Activated naive CD8-positive, alpha-beta T cell treated with anti-CD3 and anti-CD28 coated beads, Interleukin-2, amount 10 ng/mL, durations not matched to agents 7 days and 5 days (primary cell): Measurements from ENCODE around the gene WBP1L. TPM values are rescaled to one million over a fixed set of nuclear protein-coding genes. Genes with fewer than 3 reads are reported as not detected.

ENCODE experiments used
- ATAC-seq: fragments of 150-1000 bp; cut with Tn5 transposase; one replicate; pipeline ENCODE4 v1.10.0; 2021; ENCODE audit warnings: low read depth, moderate library complexity
- POLR2A ChIA-PET: fragments of 350-600 bp; sonication (Branson Sonifier 250); formaldehyde crosslinking; loops from one replicate; lab custom pipeline; 2021; ENCODE audit warnings: antibody characterized with exemption; lab: Charles Lee
- DNase-seq: peaks from one replicate; pipeline ENCODE4 v3.0.0; 2021
- H3K27ac Mint-ChIP-seq: one replicate; pipeline ENCODE4 v1.8.0; 2022; ENCODE audit warnings: mild to moderate bottlenecking, mixed read lengths
- H3K27me3 Mint-ChIP-seq: one replicate; pipeline ENCODE4 v1.8.0; 2022; ENCODE audit warnings: mild to moderate bottlenecking, moderate library complexity, mixed read lengths
- H3K36me3 Mint-ChIP-seq: one replicate; pipeline ENCODE4 v1.8.0; 2021; ENCODE audit warnings: mild to moderate bottlenecking, mixed read lengths
- H3K4me1 Mint-ChIP-seq: one replicate; pipeline ENCODE4 v1.8.0; 2021; ENCODE audit warnings: mixed read lengths
- H3K4me3 Mint-ChIP-seq: one replicate; pipeline ENCODE4 v1.8.0; 2022; ENCODE audit warnings: mild to moderate bottlenecking, moderate library complexity, mixed read lengths
- H3K9me3 Mint-ChIP-seq: one replicate; pipeline ENCODE4 v1.8.0; 2021; ENCODE audit warnings: mixed read lengths
- total RNA-seq, 2 experiments: library from RNA; stranded (reverse); gene quantifications; one replicate each; pipeline ENCODE4 v1.2.3, GENCODE V29; 2021

The WBP1L gene
- total RNA-seq, 2 experiments from 2014 or later, result 31.0 to 31.4 TPM

DNA sequence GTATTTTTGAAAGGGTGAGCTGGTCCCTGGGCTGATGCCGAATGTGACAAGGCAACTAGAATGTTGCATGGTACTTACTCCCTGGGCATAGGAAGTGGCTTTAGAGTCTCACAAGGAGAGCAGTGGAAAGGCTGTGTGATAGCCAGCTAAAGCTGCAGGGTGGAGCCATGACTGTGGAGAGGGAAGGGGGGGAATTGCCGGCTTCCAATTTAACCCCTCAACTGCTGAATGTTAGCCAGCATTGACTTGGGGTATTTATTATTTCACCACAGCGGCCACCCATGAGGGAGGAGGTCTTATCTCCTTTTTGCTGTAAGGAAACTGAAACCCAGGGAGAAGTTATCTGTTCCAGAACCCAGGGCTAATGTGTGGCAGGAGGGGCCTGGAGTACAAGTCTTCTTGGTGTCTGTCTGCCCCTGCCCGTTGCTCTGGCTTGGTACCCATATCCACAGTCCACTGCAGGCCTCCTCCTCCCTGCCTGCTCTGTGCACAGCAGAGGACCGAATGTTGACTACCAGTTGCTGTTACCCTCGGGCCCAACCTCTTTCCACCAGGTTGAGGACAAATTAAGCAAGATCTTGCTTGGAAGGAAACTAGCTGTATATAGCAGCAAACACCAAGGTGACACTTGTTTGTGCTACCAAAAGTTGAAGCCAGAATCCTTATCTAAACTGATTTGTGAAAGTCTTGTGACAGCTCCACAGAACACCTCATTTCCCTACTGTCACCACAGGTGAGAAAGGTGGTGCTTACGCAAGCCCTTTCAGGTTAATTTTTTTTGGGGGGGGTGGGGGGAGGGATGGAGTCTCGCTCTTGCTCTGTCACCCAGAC lies 37.6 kb downstream of the WBP1L start:
- Mint-ChIP-seq H3K36me3 (peaks cover 18% of the 10 kb centered on the region), H3K4me1 (peaks cover 29% of the 10 kb centered on the region), H3K27me3 (no peaks in the 10 kb centered on the region), H3K9me3 (no peaks in the 10 kb centered on the region), H3K4me3 (no peak overlapping the region), H3K27ac (no peak overlapping the region)
- ATAC-seq (no peak), DNase-seq (no peak)
- POLR2A ChIA-PET, result interaction anchor here (0.7 kb wide), 1 partner anchor 31 kb away, joined by 5 read pairs; no protein-coding TSS in a partner anchor

DNA sequence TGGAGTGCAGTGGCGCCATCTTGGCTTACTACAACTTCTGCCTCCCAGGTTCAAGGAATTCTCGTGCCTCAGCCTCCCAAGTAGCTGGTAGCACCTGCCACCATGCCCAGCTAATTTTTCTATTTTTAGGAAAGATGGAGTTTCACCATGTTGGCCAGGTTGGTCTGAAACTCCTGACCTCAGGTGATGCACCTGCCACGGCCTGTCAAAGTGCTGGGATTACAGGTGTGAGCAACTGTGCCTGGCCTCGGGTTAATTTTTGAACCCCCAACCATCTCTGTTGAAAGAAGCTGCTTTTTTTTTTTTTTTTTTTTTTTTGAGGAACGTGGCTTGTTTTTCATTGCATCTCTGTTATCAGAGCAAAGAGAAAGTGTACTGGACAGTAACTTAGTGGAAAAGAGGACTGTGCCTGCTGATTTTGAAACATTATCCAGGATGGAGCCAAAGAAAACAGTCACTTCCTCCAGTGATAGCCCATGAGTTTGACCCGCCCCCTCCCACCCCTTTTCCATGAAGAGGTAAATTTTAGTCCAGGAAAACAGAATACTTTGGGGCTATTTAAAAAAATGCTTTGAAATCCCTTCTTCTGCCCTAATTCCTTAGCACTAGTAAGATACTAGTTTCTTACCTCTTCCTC lies 38.3 kb downstream of the WBP1L start:
- ATAC-seq (no peak), DNase-seq (no peak)
- no peaks in the 10 kb centered on the region for H3K27me3 Mint-ChIP-seq
- peaks cover 23% of the 10 kb centered on the region for H3K4me1 Mint-ChIP-seq
- peaks cover 18% of the 10 kb centered on the region for H3K36me3 Mint-ChIP-seq
- no peak overlapping the region for H3K4me3 Mint-ChIP-seq
- H3K27ac Mint-ChIP-seq, result no peak overlapping the region
- no peaks in the 10 kb centered on the region for H3K9me3 Mint-ChIP-seq
- POLR2A ChIA-PET, result interaction anchor here (0.7 kb wide), 1 partner anchor 30 kb away, joined by 5 read pairs; no protein-coding TSS in a partner anchor

DNA sequence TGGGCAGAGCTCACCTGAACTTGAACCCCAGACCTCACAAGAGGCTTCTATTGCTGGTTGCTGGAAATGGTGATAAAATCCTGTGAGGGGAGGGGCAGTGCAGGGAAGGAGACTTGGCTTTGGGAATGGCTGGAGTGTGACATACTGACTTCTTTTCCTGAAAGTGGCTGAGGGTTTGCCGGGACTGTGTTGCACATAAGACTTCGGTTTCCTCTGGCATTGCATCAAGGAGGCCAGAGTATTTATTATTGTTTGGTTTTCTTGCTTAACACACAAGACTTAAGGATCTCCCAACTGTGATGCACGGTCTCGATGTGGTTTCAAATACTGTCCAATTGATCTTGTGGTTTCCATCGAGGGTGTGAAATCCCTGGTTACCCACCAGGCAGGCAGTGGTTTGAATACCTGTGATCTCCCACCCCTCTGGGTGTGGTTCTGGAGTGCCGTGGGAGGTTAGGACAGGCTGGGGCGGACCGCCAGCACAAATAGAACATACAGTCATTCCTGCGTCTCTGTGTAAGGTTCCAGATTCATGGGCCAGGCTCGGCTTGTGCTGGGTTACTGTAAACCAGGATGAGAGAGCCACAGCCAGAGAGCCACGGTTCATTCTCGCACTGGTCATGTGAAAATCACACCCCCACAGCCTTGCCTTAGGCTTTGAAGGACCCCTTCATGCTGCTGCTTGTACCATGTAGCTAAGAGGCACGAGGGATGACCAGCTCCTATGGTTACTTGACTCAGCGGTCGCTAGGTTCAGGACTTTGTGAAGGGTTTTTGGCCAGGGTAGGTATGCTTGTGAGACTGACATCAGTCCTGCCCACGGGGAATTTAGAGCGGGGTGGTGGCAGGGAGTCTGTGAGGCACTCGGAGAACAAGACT lies 39.2 kb downstream of the WBP1L start:
- no peaks in the 10 kb centered on the region for H3K9me3 Mint-ChIP-seq
- peaks cover 21% of the 10 kb centered on the region for H3K36me3 Mint-ChIP-seq
- POLR2A ChIA-PET, result no interaction called here
- no peak overlapping the region for H3K4me3 Mint-ChIP-seq
- DNase-seq (no peak), ATAC-seq (no peak)
- no peaks in the 10 kb centered on the region for H3K27me3 Mint-ChIP-seq
- no peak overlapping the region for H3K27ac Mint-ChIP-seq
- peaks cover 26% of the 10 kb centered on the region for H3K4me1 Mint-ChIP-seq

DNA sequence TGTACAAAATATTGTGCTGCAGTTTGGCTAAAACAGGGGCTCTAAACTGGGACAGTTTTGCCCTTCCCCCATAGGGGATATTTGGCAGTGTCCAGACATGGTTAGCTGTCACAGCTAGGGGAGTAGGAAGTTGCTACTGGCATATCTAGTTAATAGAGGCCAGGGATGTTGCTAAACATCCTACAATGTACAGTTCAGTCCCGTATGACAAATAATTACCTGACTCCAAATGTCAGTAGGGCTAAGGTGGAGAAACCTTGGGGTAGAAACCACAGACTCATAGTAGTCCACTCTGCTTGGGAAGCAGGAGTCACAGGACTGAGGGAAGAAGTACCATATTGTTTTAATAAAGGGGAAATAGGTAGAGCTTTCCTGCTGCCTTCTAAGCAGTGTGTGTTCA lies 39.8 kb downstream of the WBP1L start:
- Mint-ChIP-seq H3K27ac (no peak overlapping the region), H3K9me3 (no peaks in the 10 kb centered on the region), H3K27me3 (no peaks in the 10 kb centered on the region), H3K36me3 (peaks cover 21% of the 10 kb centered on the region), H3K4me3 (no peak overlapping the region), H3K4me1 (peaks cover 25% of the 10 kb centered on the region)
- POLR2A ChIA-PET, result no interaction called here
- no peak for ATAC-seq
- no peak for DNase-seq

DNA sequence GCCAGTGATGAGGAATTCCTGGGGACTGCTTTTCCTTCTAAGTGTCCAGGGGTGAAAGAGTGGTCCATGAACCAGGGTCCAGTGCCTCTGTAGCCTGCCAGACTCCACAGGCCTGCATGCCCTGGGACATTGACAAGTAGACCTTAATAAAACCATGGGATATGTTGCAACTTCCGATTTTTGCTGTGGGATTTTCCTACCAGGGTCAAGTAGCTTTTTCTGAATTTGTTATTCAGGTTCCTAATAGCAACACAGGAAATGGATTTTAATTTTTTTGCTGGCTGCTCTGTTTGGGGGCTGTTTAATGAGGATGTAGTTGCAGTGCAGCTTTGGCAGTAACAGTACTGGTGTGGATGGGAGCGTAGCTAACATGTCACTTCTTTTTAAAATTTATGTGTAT lies 42.1 kb downstream of the WBP1L start:
- H3K27me3 Mint-ChIP-seq, result no peaks in the 10 kb centered on the region
- ATAC-seq (no peak), DNase-seq (no peak)
- H3K4me3 Mint-ChIP-seq, result no peak overlapping the region
- peaks cover 21% of the 10 kb centered on the region for H3K4me1 Mint-ChIP-seq
- peaks cover 1% of the 10 kb centered on the region for H3K9me3 Mint-ChIP-seq
- no peak overlapping the region for H3K27ac Mint-ChIP-seq
- POLR2A ChIA-PET, result no interaction called here
- peaks cover 20% of the 10 kb centered on the region for H3K36me3 Mint-ChIP-seq

DNA sequence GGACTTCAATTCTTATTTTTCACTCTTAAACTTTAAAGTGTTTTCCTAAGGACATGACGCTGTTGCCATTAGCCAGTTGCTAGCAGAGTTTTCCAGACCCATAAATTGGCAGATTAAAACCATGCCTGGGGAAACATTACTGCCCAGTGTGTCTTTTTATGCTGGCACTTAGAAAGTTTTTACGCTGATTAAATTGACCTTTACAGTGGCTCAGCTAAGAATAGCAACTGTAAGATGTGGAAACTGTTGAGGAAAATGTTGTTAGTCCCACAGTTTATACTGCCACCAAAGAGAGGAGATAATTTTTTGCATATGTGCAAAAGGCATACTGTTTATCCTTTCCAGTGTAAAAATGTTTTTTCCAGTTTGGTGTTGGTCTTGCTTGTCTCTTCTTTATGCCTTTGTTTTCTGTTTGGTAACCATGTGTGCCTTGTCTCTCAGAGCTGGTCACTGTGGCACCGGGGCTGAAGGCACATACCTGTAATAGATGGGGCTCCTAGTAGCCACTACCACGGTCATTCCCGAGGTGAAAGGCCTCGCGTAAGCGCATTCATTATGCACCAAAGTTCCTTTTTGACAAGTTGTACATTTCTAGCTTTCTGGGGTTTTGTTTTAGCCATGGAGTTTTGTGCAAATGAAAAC lies 48.1 kb downstream of the WBP1L start:
- Mint-ChIP-seq H3K9me3 (peaks cover 1% of the 10 kb centered on the region), H3K4me1 (peaks cover 19% of the 10 kb centered on the region), H3K4me3 (no peak overlapping the region), H3K27ac (no peak overlapping the region), H3K36me3 (peaks cover 16% of the 10 kb centered on the region), H3K27me3 (no peaks in the 10 kb centered on the region)
- DNase-seq, result no peak
- POLR2A ChIA-PET, result no interaction called here
- no peak for ATAC-seq

DNA sequence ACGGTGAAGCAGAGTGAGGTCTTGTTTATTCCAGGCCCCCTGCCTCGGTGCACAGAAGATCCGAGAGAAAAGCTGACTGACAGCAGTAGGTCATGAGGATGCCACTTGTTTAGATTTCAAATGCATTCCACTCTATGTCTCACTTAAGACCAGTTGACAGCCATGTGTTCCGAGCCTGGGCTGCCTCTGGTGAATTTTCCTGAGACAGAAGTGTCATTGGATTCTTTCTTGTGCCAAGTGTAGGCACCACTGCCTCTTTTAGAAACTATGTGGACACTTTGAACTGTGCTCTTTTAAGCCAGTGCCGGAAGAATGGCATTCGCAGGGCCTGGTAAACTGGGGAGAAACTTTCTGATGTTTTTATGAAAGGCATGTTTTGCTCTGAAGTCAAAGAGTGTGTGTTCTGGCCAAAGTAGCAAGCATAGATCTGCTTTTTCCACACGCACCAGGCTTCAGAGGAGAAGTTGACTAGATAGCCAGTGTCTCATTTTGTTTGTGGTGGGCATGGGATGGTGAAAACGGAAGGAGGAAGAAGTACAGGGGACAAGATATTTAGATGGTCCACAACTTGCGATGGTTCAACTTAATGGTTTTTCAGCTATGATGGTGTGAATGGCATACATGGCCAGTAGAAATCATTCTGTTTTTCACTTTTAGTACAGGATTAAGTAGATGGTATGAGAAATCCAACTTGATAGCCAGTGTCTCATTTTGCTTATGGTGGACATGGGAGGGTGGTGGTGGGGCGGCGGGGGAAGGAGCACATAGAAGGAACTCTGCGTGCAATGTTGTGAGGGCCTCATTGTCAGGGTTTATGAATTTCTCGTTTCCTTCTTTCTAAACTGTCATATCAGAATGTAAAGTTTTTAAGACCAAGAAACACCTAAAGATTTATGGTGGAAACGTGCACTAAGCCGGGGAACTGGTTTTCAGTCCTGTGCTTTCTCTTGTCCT lies 52.0 kb downstream of the WBP1L start:
- ATAC-seq (no peak), DNase-seq (no peak)
- Mint-ChIP-seq H3K27ac (peak overlapping the region; percentile 74), H3K4me1 (peaks cover 22% of the 10 kb centered on the region), H3K4me3 (peak overlapping the region; percentile 53), H3K9me3 (no peaks in the 10 kb centered on the region), H3K36me3 (peaks cover 12% of the 10 kb centered on the region), H3K27me3 (no peaks in the 10 kb centered on the region)
- POLR2A ChIA-PET, result interaction anchor here (1.2 kb wide), 1 partner anchor 16 kb away, joined by 3 read pairs; no protein-coding TSS in a partner anchor

DNA sequence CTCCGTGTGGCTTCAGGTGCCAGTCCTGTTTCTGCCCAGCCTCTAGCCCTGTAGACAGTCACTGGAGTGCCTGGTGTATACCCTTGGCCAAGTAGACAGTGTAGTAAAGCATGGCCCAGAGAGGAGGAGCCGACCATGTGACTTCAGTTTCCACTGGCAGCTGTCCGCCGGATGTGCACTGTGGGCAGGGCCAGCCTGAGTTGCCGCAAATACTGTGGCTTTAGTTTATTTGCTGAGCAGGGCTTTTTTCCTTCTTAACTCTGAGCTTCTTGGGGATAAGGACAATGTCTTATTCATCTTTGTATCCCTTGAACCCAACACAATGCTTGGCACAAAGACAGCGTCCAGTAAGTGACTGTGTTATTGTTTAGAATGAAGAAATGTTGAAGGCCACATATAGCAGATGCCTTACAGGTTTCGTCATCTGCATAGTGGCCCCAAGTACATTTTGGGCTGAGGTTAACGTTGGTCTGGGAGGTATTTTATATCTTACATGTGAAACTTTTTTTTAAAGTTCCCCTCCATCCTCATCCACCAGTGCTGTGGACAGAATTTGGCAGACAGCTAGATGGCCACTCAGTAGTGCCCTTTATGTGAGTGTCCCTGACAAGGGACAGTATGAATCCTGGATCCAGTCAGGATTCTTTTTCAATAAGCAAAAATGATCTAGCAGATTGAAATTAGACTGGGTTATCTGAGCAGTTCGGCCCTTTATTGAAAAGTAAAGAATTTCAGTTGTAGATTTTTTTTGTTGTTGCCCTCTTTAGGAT lies 52.8 kb downstream of the WBP1L start:
- H3K4me1 Mint-ChIP-seq, result peaks cover 27% of the 10 kb centered on the region
- DNase-seq, result peak; percentile 66
- peak overlapping the region; percentile 74 for H3K27ac Mint-ChIP-seq
- H3K36me3 Mint-ChIP-seq, result peaks cover 13% of the 10 kb centered on the region
- H3K4me3 Mint-ChIP-seq, result peak overlapping the region; percentile 53
- peak; percentile 99 for ATAC-seq
- no peaks in the 10 kb centered on the region for H3K9me3 Mint-ChIP-seq
- POLR2A ChIA-PET, result interaction anchor here (0.6 kb wide), 1 partner anchor 21 kb away, joined by 3 read pairs; no protein-coding TSS in a partner anchor
- no peaks in the 10 kb centered on the region for H3K27me3 Mint-ChIP-seq

DNA sequence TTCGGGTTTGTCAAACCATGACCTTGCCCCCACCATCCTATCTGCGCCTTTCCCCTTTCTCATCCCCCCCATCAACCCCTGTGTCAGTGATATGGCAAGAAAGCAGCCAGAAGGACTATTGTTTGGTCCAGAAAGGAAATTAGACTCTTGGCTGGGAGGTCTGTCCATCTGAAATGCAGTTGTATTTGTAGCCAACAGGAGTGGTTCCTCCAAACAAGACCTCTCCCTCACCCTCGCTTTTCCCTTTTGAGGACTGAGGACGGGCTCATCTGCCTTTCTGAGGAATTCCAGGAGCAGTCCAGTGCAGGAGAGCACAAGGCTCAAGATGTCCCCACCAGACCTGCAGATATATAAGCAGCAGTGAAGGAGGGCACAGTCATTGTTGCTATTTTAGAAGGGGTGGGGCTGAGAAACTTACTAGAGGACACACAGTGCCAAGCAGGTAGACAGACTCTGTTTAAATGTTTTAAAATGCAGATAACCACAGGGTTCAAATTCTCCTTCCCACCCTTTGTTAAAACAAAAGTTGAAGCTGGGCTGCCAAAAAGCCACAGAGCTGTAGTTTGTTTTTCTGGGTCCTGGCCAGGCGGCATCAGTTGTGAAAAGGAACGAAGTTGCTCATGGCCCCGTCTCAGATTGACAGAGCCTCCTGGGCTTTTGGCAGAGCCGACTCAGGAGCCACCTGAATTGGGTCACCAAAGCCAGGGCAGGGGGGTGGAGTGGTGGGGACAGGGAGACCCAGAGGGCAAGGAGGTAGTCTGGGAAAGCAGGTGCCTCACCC lies 56.1 kb downstream of the WBP1L start:
- peaks cover 43% of the 10 kb centered on the region for H3K4me1 Mint-ChIP-seq
- H3K9me3 Mint-ChIP-seq, result peaks cover 2% of the 10 kb centered on the region
- no peak overlapping the region for H3K27ac Mint-ChIP-seq
- H3K36me3 Mint-ChIP-seq, result peaks cover 29% of the 10 kb centered on the region
- POLR2A ChIA-PET, result interaction anchor here (0.9 kb wide), 1 partner anchor 13 kb away, joined by 3 read pairs; no protein-coding TSS in a partner anchor
- no peak overlapping the region for H3K4me3 Mint-ChIP-seq
- no peaks in the 10 kb centered on the region for H3K27me3 Mint-ChIP-seq
- DNase-seq (no peak), ATAC-seq (no peak)

DNA sequence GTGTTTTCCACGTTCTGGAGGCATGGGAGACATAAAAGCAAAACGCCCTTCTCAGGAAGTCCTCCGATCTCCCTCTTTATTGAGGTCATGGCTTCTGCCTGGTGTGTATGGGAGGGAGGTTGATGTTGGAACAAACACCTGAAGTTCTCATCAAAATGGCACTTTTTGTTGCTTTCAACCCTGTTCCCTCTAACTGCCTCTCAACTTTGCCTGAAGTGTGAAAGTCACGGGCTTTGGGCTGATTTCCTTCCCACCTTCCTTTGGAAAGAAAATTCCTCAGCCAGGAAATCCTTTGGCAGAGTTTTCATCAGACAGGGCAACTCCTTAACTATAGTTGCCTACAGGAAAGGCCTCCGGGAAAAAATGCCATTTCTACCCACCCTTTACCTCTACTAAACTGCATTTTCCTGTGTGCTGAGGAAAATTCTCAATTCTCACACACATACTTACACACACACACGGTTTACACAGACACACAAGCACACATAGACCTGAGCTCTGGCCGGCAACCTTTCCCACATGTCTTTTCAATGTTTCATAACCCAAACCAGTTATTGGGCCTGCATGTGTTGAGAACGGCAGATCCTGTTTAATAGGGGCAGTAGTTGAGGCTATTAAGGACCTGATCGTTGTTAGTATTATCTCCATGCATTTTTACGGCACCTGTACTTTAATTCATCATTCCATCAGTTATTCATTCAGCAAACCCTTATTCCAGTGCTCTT lies 57.0 kb downstream of the WBP1L start:
- Mint-ChIP-seq H3K9me3 (peaks cover 2% of the 10 kb centered on the region), H3K36me3 (peaks cover 29% of the 10 kb centered on the region), H3K4me1 (peaks cover 37% of the 10 kb centered on the region), H3K4me3 (no peak overlapping the region), H3K27me3 (no peaks in the 10 kb centered on the region), H3K27ac (no peak overlapping the region)
- POLR2A ChIA-PET, result interaction anchor here (0.9 kb wide), 1 partner anchor 12 kb away, joined by 3 read pairs; no protein-coding TSS in a partner anchor
- DNase-seq (no peak), ATAC-seq (no peak)
